Stomach smooth muscle (tissue), 2 donors: ENCODE measurements around the gene HOMER2.
A peak's percentile ranks its signal among the peaks of the same experiment; 100 is the strongest.

ENCODE experiments used
- H3K27ac ChIP-seq: one replicate; pipeline ENCODE4 v1.7.0; 2013; ENCODE audit warnings: mild to moderate bottlenecking, low read length, inconsistent platforms
- H3K27me3 ChIP-seq, 2 donors: one replicate each; pipeline ENCODE4 v1.7.0; 2013; ENCODE audit warnings: low read length in 2 of 2; ENCODE audit not compliant: insufficient read depth in 2 of 2, control insufficient read depth in 1 of 2
- H3K36me3 ChIP-seq, 2 donors: one replicate each; pipeline ENCODE4 v1.7.0; 2013; ENCODE audit warnings: low read length in 2 of 2; ENCODE audit not compliant: control insufficient read depth in 2 of 2, insufficient read depth in 2 of 2
- H3K4me1 ChIP-seq: one replicate; pipeline ENCODE4 v1.7.0; 2013; ENCODE audit warnings: low read length; ENCODE audit not compliant: control insufficient read depth, insufficient read depth
- H3K4me3 ChIP-seq, 2 donors: one replicate each; pipeline ENCODE4 v1.7.0; 2013; ENCODE audit warnings: low read length in 2 of 2
- H3K9ac ChIP-seq, 2 donors: one replicate each; pipeline ENCODE4 v1.7.0; 2013; ENCODE audit warnings: low read length in 2 of 2, mild to moderate bottlenecking in 1 of 2
- H3K9me3 ChIP-seq, 2 donors: one replicate each; pipeline ENCODE4 v1.7.0; 2013; ENCODE audit warnings: low read length in 2 of 2; ENCODE audit not compliant: control insufficient read depth in 2 of 2
- donor health status: healthy.
- donor health status: Pancreatic carcinoma.

Gene HOMER2

GRCh38 chr15:82849556-82850512, 102.7 kb downstream of the HOMER2 start:
- H3K27me3 ChIP-seq, result no peaks in the 10 kb centered on the region
- H3K9ac ChIP-seq, result peak overlapping the region; percentile 47 to 62
- peaks cover 0 to 8% of the 10 kb centered on the region in 2 donors for H3K36me3 ChIP-seq
- peaks cover 10% of the 10 kb centered on the region for H3K4me1 ChIP-seq
- H3K27ac ChIP-seq, result peak overlapping the region; percentile 49
- peak overlapping the region in 1 of 2 donors; percentile 58 for H3K4me3 ChIP-seq
- H3K9me3 ChIP-seq, result no peaks in the 10 kb centered on the region

GRCh38 chr15:82848241-82848993, 104.1 kb downstream of the HOMER2 start:
- no peak overlapping the region for H3K9ac ChIP-seq
- no peak overlapping the region for H3K4me3 ChIP-seq
- peaks cover 10% of the 10 kb centered on the region for H3K4me1 ChIP-seq
- no peak overlapping the region for H3K27ac ChIP-seq
- H3K36me3 ChIP-seq, result peaks cover 0 to 6% of the 10 kb centered on the region in 2 donors
- H3K27me3 ChIP-seq, result no peaks in the 10 kb centered on the region
- H3K9me3 ChIP-seq, result no peaks in the 10 kb centered on the region

GRCh38 chr15:82847703-82848102, 104.8 kb downstream of the HOMER2 start:
- Histone ChIP-seq H3K9ac (no peak overlapping the region), H3K9me3 (no peaks in the 10 kb centered on the region), H3K27me3 (no peaks in the 10 kb centered on the region), H3K4me1 (peaks cover 10% of the 10 kb centered on the region), H3K36me3 (peaks cover 0 to 3% of the 10 kb centered on the region in 2 donors), H3K27ac (no peak overlapping the region), H3K4me3 (no peak overlapping the region)

GRCh38 chr15:82846621-82847020, 105.9 kb downstream of the HOMER2 start:
- H3K9ac ChIP-seq, result no peak overlapping the region
- no peak overlapping the region for H3K27ac ChIP-seq
- peaks cover 10% of the 10 kb centered on the region for H3K4me1 ChIP-seq
- H3K9me3 ChIP-seq, result no peaks in the 10 kb centered on the region
- no peak overlapping the region for H3K4me3 ChIP-seq
- no peaks in the 10 kb centered on the region for H3K36me3 ChIP-seq
- H3K27me3 ChIP-seq, result no peaks in the 10 kb centered on the region

GRCh38 chr15:82845686-82846085, 106.8 kb downstream of the HOMER2 start:
- Histone ChIP-seq H3K9me3 (no peaks in the 10 kb centered on the region), H3K9ac (no peak overlapping the region), H3K27me3 (no peaks in the 10 kb centered on the region), H3K4me1 (peaks cover 10% of the 10 kb centered on the region), H3K4me3 (no peak overlapping the region), H3K27ac (no peak overlapping the region), H3K36me3 (no peaks in the 10 kb centered on the region)

- H3K27ac ChIP-seq, result no peak overlapping the region
- no peaks in the 10 kb centered on the region for H3K4me1 ChIP-seq
- H3K27me3 ChIP-seq, result no peaks in the 10 kb centered on the region
- H3K4me3 ChIP-seq, result no peak overlapping the region
- H3K9me3 ChIP-seq, result no peaks in the 10 kb centered on the region
- H3K9ac ChIP-seq, result no peak overlapping the region
- H3K36me3 ChIP-seq, result no peaks in the 10 kb centered on the region
These were observed 109.0 kb downstream of the HOMER2 start for GRCh38 chr15:82843566-82843965.

GRCh38 chr15:82840166-82840565, 112.4 kb downstream of the HOMER2 start:
- Histone ChIP-seq H3K4me1 (no peaks in the 10 kb centered on the region), H3K4me3 (no peak overlapping the region), H3K9ac (no peak overlapping the region), H3K9me3 (no peaks in the 10 kb centered on the region), H3K27ac (no peak overlapping the region), H3K36me3 (peaks cover 19 to 21% of the 10 kb centered on the region in 2 donors), H3K27me3 (no peaks in the 10 kb centered on the region)

- H3K9ac ChIP-seq, result no peak overlapping the region
- H3K36me3 ChIP-seq, result peaks cover 23 to 24% of the 10 kb centered on the region in 2 donors
- H3K27ac ChIP-seq, result no peak overlapping the region
- no peaks in the 10 kb centered on the region for H3K4me1 ChIP-seq
- no peak overlapping the region for H3K4me3 ChIP-seq
- H3K9me3 ChIP-seq, result no peaks in the 10 kb centered on the region
- H3K27me3 ChIP-seq, result no peaks in the 10 kb centered on the region
These were observed 113.4 kb downstream of the HOMER2 start for GRCh38 chr15:82839136-82839535.

GRCh38 chr15:82838096-82838735, 114.3 kb downstream of the HOMER2 start:
- Histone ChIP-seq H3K4me3 (no peak overlapping the region), H3K9ac (no peak overlapping the region), H3K4me1 (no peaks in the 10 kb centered on the region), H3K27me3 (no peaks in the 10 kb centered on the region), H3K36me3 (peaks cover 29% of the 10 kb centered on the region in 2 donors), H3K9me3 (no peaks in the 10 kb centered on the region), H3K27ac (no peak overlapping the region)

- Histone ChIP-seq H3K4me3 (no peak overlapping the region), H3K36me3 (peaks cover 44 to 51% of the 10 kb centered on the region in 2 donors), H3K4me1 (no peaks in the 10 kb centered on the region), H3K9ac (no peak overlapping the region), H3K27ac (no peak overlapping the region), H3K27me3 (no peaks in the 10 kb centered on the region), H3K9me3 (no peaks in the 10 kb centered on the region)
These were observed 117.1 kb downstream of the HOMER2 start for GRCh38 chr15:82835391-82835917.
